ENCODE data around the gene EMCN.
A peak's percentile ranks its signal among the peaks of the same experiment; 100 is the strongest.

EMCN gene

GRCh38 chr4:100492129-100492528 lies 25.7 kb downstream of the EMCN start:
- Histone ChIP-seq H3K36me3 (ENCODE audit: control insufficient read depth, insufficient read depth, low read length, severe bottlenecking) (no peaks in the 10 kb centered on the region), H3K4me3 (ENCODE audit: low read length) (no peak overlapping the region), H3K27me3 (replicated peaks; ENCODE audit: control insufficient read depth, insufficient read depth, low read length) (no peaks in the 10 kb centered on the region), H3K9me3 (ENCODE audit: control insufficient read depth, low read length) (no peaks in the 10 kb centered on the region), H3K4me1 (ENCODE audit: control insufficient read depth, insufficient read depth, low read length) (peaks cover 12% of the 10 kb centered on the region), H3K9ac (ENCODE audit: low read length) (no peak overlapping the region)
- no peak for DNase-seq (ENCODE audit: low read depth)

GRCh38 chr4:100489305-100489704 lies 28.5 kb downstream of the EMCN start:
- Histone ChIP-seq H3K27me3 (replicated peaks; ENCODE audit: control insufficient read depth, insufficient read depth, low read length) (no peaks in the 10 kb centered on the region), H3K9me3 (ENCODE audit: control insufficient read depth, low read length) (no peaks in the 10 kb centered on the region), H3K36me3 (ENCODE audit: control insufficient read depth, insufficient read depth, low read length, severe bottlenecking) (no peaks in the 10 kb centered on the region), H3K9ac (ENCODE audit: low read length) (no peak overlapping the region), H3K4me1 (ENCODE audit: control insufficient read depth, insufficient read depth, low read length) (peaks cover 8% of the 10 kb centered on the region), H3K4me3 (ENCODE audit: low read length) (no peak overlapping the region)
- DNase-seq (ENCODE audit: low read depth) = no peak

- Histone ChIP-seq H3K36me3 (ENCODE audit: control insufficient read depth, insufficient read depth, low read length, severe bottlenecking) (no peaks in the 10 kb centered on the region), H3K4me1 (ENCODE audit: control insufficient read depth, insufficient read depth, low read length) (no peaks in the 10 kb centered on the region), H3K27me3 (replicated peaks; ENCODE audit: control insufficient read depth, insufficient read depth, low read length) (no peaks in the 10 kb centered on the region), H3K9me3 (ENCODE audit: control insufficient read depth, low read length) (no peaks in the 10 kb centered on the region), H3K9ac (ENCODE audit: low read length) (no peak overlapping the region), H3K4me3 (ENCODE audit: low read length) (no peak overlapping the region)
- DNase-seq (ENCODE audit: low read depth) = no peak
Measured at GRCh38 chr4:100486496-100486895, 31.3 kb downstream of the EMCN start.

GRCh38 chr4:100483796-100484195 lies 34.0 kb downstream of the EMCN start:
- Histone ChIP-seq H3K4me3 (ENCODE audit: low read length) (no peak overlapping the region), H3K27me3 (replicated peaks; ENCODE audit: control insufficient read depth, insufficient read depth, low read length) (no peaks in the 10 kb centered on the region), H3K9ac (ENCODE audit: low read length) (no peak overlapping the region), H3K36me3 (ENCODE audit: control insufficient read depth, insufficient read depth, low read length, severe bottlenecking) (no peaks in the 10 kb centered on the region), H3K4me1 (ENCODE audit: control insufficient read depth, insufficient read depth, low read length) (no peaks in the 10 kb centered on the region), H3K9me3 (ENCODE audit: control insufficient read depth, low read length) (no peaks in the 10 kb centered on the region)
- DNase-seq (ENCODE audit: low read depth) = no peak

GRCh38 chr4:100479971-100480370 lies 37.9 kb downstream of the EMCN start:
- no peaks in the 10 kb centered on the region for H3K27me3 ChIP-seq (replicated peaks; ENCODE audit: control insufficient read depth, insufficient read depth, low read length)
- no peak overlapping the region for H3K4me3 ChIP-seq (ENCODE audit: low read length)

GRCh38 chr4:100469555-100469954 lies 48.3 kb downstream of the EMCN start:
- Histone ChIP-seq H3K27me3 (replicated peaks; ENCODE audit: control insufficient read depth, insufficient read depth, low read length) (no peaks in the 10 kb centered on the region), H3K4me3 (ENCODE audit: low read length) (no peak overlapping the region), H3K9ac (ENCODE audit: low read length) (no peak overlapping the region)

More at GRCh38 chr4:100479971-100480370, 37.9 kb downstream of the EMCN start:
- Histone ChIP-seq H3K9ac (ENCODE audit: low read length) (no peak overlapping the region), H3K4me1 (ENCODE audit: control insufficient read depth, insufficient read depth, low read length) (no peaks in the 10 kb centered on the region), H3K9me3 (ENCODE audit: control insufficient read depth, low read length) (no peaks in the 10 kb centered on the region), H3K36me3 (ENCODE audit: control insufficient read depth, insufficient read depth, low read length, severe bottlenecking) (no peaks in the 10 kb centered on the region)
- no peak for DNase-seq (ENCODE audit: low read depth)

GRCh38 chr4:100466501-100466900 lies 51.3 kb downstream of the EMCN start:
- DNase-seq (ENCODE audit: low read depth) = no peak
- H3K9me3 ChIP-seq (ENCODE audit: control insufficient read depth, low read length) = peaks cover 3% of the 10 kb centered on the region

More at GRCh38 chr4:100469555-100469954, 48.3 kb downstream of the EMCN start:
- Histone ChIP-seq H3K9me3 (ENCODE audit: control insufficient read depth, low read length) (peaks cover 3% of the 10 kb centered on the region), H3K36me3 (ENCODE audit: control insufficient read depth, insufficient read depth, low read length, severe bottlenecking) (no peaks in the 10 kb centered on the region), H3K4me1 (ENCODE audit: control insufficient read depth, insufficient read depth, low read length) (no peaks in the 10 kb centered on the region)
- no peak for DNase-seq (ENCODE audit: low read depth)

GRCh38 chr4:100461807-100462605 lies 55.8 kb downstream of the EMCN start:
- H3K4me3 ChIP-seq (ENCODE audit: low read length) = no peak overlapping the region
- H3K27me3 ChIP-seq (replicated peaks; ENCODE audit: control insufficient read depth, insufficient read depth, low read length) = no peaks in the 10 kb centered on the region
- no peaks in the 10 kb centered on the region for H3K36me3 ChIP-seq (ENCODE audit: control insufficient read depth, insufficient read depth, low read length, severe bottlenecking)
- H3K4me1 ChIP-seq (ENCODE audit: control insufficient read depth, insufficient read depth, low read length) = no peaks in the 10 kb centered on the region
- DNase-seq (ENCODE audit: low read depth) = peak; percentile 28
- H3K9ac ChIP-seq (ENCODE audit: low read length) = no peak overlapping the region
- no peaks in the 10 kb centered on the region for H3K9me3 ChIP-seq (ENCODE audit: control insufficient read depth, low read length)

More at GRCh38 chr4:100466501-100466900, 51.3 kb downstream of the EMCN start:
- no peaks in the 10 kb centered on the region for H3K36me3 ChIP-seq (ENCODE audit: control insufficient read depth, insufficient read depth, low read length, severe bottlenecking)
- no peaks in the 10 kb centered on the region for H3K4me1 ChIP-seq (ENCODE audit: control insufficient read depth, insufficient read depth, low read length)
- H3K9ac ChIP-seq (ENCODE audit: low read length) = no peak overlapping the region
- H3K27me3 ChIP-seq (replicated peaks; ENCODE audit: control insufficient read depth, insufficient read depth, low read length) = no peaks in the 10 kb centered on the region
- H3K4me3 ChIP-seq (ENCODE audit: low read length) = no peak overlapping the region

GRCh38 chr4:100450449-100450848 lies 67.4 kb downstream of the EMCN start:
- no peak for DNase-seq (ENCODE audit: low read depth)
- Histone ChIP-seq H3K9ac (ENCODE audit: low read length) (no peak overlapping the region), H3K27me3 (replicated peaks; ENCODE audit: control insufficient read depth, insufficient read depth, low read length) (no peaks in the 10 kb centered on the region), H3K4me3 (ENCODE audit: low read length) (no peak overlapping the region), H3K9me3 (ENCODE audit: control insufficient read depth, low read length) (no peaks in the 10 kb centered on the region), H3K36me3 (ENCODE audit: control insufficient read depth, insufficient read depth, low read length, severe bottlenecking) (no peaks in the 10 kb centered on the region), H3K4me1 (ENCODE audit: control insufficient read depth, insufficient read depth, low read length) (no peaks in the 10 kb centered on the region)

GRCh38 chr4:100431416-100431815 lies 86.4 kb downstream of the EMCN start:
- no peak overlapping the region for H3K4me3 ChIP-seq (ENCODE audit: low read length)
- no peak for DNase-seq (ENCODE audit: low read depth)
- H3K9ac ChIP-seq (ENCODE audit: low read length) = no peak overlapping the region
- no peaks in the 10 kb centered on the region for H3K4me1 ChIP-seq (ENCODE audit: control insufficient read depth, insufficient read depth, low read length)
- no peaks in the 10 kb centered on the region for H3K36me3 ChIP-seq (ENCODE audit: control insufficient read depth, insufficient read depth, low read length, severe bottlenecking)
- no peaks in the 10 kb centered on the region for H3K9me3 ChIP-seq (ENCODE audit: control insufficient read depth, low read length)
- no peaks in the 10 kb centered on the region for H3K27me3 ChIP-seq (replicated peaks; ENCODE audit: control insufficient read depth, insufficient read depth, low read length)

- no peak for DNase-seq (ENCODE audit: low read depth)
- Histone ChIP-seq H3K4me1 (ENCODE audit: control insufficient read depth, insufficient read depth, low read length) (no peaks in the 10 kb centered on the region), H3K27me3 (replicated peaks; ENCODE audit: control insufficient read depth, insufficient read depth, low read length) (no peaks in the 10 kb centered on the region), H3K9ac (ENCODE audit: low read length) (no peak overlapping the region), H3K9me3 (ENCODE audit: control insufficient read depth, low read length) (no peaks in the 10 kb centered on the region), H3K36me3 (ENCODE audit: control insufficient read depth, insufficient read depth, low read length, severe bottlenecking) (no peaks in the 10 kb centered on the region), H3K4me3 (ENCODE audit: low read length) (no peak overlapping the region)
Measured at GRCh38 chr4:100430451-100430850, 87.4 kb downstream of the EMCN start.

- H3K4me1 ChIP-seq (ENCODE audit: control insufficient read depth, insufficient read depth, low read length) = no peaks in the 10 kb centered on the region
Measured at GRCh38 chr4:100429616-100430015, 88.2 kb downstream of the EMCN start.

More at GRCh38 chr4:100429616-100430015, 88.2 kb downstream of the EMCN start:
- no peak for DNase-seq (ENCODE audit: low read depth)
- Histone ChIP-seq H3K9ac (ENCODE audit: low read length) (no peak overlapping the region), H3K27me3 (replicated peaks; ENCODE audit: control insufficient read depth, insufficient read depth, low read length) (no peaks in the 10 kb centered on the region), H3K36me3 (ENCODE audit: control insufficient read depth, insufficient read depth, low read length, severe bottlenecking) (no peaks in the 10 kb centered on the region), H3K4me3 (ENCODE audit: low read length) (no peak overlapping the region), H3K9me3 (ENCODE audit: control insufficient read depth, low read length) (no peaks in the 10 kb centered on the region)

All from adipocyte (in vitro differentiated cells).